HG02678 (cell line): ENCODE measurements around the gene SORCS2.

Experiments
- ATAC-seq: cut with Tn5 transposase; IDR thresholded peaks from one replicate; pipeline ENCODE4 v1.9.1; 2021; ENCODE audit warnings: mild to moderate bottlenecking, moderate library complexity; ENCODE audit not compliant: unreplicated experiment

SORCS2 gene

DNA sequence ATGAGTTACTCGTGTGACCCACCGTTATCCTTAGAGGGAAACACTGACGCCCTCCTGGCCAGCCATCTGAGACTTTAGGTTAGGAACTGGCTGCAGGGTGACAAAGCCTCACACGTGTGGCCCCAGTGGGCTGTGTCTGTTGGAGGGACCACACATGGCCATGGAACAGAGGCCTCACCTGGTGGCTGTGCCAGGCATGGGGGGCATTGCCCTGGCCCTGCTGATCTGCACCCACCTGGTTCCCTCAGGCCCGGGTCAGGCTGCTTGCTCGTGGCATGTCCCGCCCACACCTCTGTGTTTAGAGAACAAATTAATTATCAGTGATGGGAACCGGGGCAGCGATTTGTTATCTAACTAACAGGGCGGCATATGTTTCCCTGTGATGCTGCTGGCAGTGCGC lies 343.3 kb downstream of the SORCS2 start:
- ATAC-seq, result no peak

DNA sequence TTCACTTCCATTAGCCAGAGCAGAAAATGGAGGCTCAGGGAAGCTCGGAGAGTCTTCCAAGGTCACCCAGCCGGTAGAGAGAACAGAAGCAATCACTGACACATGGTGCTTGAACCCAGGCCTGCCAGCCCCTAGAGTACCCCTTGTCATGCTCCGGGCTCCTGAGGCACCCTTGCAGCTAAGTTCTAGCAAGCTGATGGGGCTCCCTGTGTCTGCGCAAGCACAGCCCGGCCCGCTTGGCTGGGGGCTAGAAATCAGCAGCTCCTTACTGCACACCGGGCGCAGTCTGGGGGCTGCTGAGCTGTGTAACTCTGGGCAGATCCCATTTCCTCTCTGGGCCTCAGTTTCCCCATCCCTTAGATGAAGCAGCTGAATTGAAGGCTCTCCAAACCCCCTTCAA lies 344.5 kb downstream of the SORCS2 start:
- ATAC-seq, result no peak

DNA sequence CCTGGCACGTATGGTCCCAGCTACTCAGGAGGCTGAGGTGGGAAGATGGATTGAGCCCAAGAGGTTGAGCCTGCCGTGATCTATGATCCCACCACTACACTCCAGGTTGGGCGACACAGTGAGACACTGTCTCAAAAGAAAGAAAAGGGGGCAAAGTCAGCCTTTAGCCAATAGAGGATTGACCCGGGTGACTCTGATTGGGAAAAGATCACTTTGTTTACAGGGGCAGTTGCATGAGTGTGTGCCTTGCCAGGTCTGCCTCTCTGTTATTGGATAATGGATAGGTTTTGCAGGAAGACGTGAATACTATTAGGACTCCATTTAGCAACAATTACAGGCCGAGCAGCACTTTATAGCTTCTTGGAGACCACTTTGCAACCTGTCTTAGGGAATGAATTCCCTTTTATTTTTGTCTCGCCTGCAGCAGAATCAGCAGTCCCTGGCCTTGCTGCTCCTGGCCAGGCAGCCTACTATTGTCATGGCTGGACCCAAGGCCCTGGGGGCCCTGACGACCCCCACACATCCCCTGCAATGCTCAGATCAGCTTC lies 345.6 kb downstream of the SORCS2 start:
- ATAC-seq, result no peak

DNA sequence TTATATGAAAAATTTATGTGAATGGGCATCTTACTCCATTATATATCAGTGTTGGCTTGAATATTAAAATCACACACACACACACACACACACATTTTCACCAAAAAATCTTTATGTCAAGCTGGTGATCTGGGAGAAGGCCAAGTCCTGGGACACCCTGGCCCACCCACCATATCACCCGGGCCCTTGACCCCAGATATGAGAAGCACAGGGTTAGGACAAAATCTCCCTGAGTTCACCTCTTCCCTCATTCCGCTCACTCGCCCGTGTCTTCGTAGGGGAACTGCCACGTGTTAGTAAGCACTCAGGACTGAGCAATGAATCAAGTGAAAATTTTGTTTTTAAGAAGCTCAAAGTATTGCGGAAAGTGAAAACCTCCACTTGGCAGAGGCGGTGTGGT lies 346.2 kb downstream of the SORCS2 start:
- ATAC-seq, result no peak

DNA sequence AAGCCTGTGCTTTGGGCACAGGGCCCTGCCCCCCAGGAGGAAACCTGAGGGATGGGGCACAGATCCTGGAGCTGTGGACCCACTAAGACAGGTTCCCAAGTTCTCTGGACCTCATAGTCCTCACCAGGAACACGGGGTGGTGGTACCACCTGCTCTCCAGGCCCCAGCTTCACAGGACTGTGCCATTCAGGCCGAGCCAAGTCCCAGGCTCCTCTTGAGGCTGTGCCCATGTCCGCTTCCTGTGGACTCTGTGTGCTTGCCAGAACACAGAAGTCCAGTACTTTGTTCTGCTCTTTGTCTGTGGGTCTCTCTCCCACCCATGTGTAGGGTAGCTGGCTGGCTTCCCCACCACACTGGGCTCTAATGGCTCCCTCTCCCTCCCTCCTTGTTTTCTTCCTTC lies 346.8 kb downstream of the SORCS2 start:
- no peak for ATAC-seq

DNA sequence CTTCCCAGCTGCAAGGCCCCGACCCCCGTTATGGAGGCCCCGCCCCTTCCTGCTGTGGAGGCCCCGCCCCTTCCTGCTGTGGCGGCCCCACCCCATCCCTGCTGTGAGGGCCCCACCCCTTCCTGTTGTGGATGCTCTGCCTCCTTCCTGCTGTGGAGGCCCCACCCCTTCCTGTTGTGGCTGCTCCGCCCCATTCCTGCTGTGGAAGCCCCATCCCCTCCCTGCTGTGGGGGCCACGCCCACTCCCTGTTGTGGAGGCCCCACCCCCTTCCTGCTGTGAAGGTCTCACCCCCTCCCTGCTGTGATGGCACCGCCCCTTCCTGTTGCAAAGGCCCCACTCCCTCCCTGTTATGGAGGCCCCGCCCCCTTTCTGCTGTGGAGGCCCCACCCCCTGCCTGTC lies 347.3 kb downstream of the SORCS2 start:
- no peak for ATAC-seq

DNA sequence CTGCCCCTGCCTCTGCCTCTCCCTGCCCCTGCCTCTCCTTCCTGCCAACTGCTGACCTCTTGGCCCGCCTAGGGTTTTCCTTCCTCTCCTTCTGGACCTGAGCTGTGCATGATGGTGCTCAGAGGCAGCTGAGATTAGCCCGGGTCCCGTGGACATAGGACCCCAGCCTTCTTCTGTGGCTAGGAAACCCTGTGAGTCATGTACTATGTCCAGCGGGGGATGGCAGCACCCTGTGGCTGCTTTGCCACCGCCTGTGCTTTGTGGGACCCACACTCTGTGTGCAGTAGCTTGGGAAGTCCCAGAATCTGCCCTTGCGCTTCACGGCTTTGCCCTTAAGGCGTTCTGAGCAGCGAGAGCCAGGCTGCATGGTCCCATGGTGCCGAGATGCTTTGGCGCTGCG lies 347.9 kb downstream of the SORCS2 start:
- ATAC-seq, result no peak

DNA sequence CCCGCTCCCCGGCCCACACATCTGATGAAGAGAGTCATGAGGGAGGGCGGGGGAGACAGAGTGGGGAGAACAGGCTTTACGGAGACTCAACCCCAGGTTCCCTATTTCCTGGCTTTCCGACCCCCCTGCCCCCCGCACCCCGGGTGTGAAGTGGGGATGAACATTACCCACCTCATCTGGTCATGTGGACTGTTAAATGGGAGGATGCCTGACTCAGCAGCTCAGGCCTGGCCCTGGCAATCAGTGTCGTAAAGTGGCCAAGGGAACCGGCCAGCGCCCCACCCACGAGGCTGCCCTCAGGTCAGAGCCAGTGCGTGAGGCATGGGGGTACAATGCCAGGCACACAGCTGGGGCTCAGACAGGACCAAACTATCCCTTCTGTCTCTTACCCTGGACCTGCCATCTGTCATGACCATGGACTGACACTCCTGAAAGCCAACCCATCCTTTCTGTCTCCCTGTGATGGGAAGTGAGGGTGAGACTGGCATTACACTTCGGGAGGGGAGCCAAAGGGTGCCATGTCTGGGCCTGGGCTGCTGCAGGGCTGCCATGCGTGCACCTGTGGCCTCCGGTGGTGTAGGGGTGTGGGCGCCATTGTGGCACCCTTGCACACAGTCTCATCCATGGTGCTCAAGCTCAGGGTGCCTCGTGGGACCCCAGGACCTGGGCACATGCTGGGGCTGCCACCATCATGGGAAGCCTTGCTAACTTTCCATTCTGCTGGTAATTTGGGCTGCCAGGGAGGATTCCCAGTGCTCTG lies 348.5 kb downstream of the SORCS2 start:
- ATAC-seq, result no peak

DNA sequence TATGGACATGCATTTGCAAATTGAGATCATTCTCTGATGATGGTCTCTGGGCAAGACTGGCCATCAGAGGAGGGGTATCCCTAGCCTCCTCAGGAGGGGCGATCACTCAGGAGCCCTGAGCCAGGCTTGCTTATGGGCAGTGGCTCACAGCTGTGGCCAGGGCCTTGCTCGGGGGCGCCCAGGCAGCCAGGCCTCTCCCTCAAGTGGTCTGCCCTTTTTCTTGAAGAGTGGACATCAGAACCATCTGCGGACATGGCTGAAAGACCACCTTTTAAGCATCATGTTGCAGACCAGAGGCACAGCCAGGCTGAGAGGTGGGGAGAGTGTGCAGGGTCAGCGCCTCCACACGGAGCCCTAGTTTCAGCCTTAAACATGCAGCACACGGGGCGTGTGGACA lies 349.1 kb downstream of the SORCS2 start:
- ATAC-seq, result no peak

DNA sequence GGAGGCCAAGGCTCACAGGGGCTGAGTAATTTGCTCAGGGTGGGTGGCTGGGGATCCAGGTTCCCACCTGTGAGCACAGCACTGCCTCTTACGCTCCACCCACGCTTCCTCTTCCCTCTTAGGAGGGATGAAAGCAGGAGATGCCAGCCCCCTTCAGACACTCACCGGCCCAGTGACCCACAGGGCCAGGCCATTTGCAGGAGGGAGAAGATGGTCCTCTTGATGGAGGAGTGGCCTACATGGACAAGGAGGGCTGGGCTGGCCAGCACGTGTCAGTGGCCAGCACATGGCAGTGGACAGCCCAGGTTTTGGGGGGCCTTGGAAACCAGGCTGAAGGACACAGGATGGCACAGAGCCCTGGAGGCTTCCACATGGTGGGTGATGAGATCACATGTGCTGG lies 350.4 kb downstream of the SORCS2 start:
- ATAC-seq, result no peak

DNA sequence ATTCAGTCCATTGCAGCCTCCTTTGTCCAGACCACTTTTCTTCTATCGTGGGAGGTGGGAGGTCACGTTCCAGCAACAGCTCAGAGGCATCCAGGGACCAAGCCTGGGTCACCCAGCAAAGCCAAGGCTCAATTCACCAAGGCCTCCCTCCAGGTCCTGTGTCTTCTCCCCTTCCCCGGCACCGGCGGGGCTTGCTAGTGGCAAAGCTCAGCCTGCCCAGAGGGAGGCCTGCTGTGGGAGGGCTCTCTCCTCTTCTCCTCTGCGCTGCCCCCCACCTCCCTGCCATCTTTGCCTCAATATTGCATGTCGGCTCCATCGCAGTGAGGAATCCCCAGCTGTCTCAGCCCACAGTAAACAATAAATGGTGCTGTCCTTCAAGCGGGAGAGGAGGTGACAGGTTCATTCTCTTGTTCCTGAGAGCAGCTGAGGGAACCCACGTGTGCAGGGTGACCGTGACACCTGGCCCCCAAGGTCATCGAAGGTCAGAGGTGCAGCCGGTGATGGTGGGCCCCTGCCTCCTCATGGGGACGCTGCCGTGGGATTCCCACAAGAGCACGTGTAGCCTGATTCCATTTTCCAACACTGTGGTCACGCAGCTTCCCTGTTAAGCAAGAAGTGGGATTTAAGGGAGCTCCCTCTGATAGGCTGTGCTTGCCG lies 353.9 kb downstream of the SORCS2 start:
- no peak for ATAC-seq

DNA sequence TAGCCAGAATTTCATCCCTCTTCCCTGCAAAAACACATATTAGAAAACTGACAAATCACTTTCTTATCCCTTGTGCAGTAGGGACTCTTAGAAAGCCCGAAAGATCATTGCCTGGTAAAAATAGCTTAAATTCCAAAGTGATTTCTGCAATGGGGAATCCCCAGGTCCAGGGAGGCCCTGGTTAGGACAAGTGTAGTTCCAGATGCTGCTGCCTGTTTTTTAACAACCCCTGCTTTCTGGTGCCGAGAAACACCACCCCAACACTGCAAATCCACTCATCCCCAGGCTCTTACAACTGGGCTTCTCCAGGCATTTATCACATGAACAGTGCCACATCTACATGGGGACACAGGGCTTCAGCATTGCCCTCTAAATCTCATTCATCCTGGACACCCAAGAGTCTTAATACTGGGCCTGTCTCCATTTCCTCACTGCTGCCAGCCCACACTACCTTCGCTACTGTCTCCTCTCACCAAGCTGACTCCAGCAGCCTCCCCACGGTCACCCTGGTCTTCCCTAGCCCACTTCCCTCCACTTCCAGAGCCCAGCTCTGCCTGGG lies 354.6 kb downstream of the SORCS2 start:
- no peak for ATAC-seq

DNA sequence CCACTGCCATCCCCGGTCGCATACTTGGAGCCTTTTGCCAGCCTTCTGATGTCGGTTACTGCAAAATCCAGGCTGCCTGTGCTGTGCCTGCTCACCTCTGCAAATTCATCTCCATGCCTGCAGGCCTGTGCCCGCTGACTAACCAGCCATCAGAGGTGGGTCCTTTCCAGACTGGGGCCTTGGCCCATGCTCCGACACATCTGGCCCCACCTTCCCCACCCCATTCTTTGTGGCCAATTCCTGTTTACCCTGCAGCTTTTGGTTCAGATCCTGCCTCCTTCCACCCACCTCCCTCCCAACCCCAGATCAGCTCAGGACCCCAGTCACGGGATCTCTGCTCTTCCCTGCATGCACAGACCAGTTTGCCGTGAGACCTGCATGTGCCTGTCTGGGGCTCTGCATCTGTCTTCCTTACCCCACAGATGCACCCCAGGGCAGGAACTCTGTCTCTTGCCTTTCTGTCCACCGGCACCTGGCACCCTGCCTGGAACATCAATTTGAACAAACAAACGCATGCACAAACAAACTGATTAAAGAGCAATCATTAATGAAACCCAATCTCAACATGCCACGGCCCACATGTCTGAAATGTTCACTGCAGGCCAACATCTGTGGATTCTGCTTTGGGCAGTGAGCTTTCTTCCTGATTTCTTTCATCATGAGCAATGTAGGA lies 355.2 kb downstream of the SORCS2 start:
- no peak for ATAC-seq

DNA sequence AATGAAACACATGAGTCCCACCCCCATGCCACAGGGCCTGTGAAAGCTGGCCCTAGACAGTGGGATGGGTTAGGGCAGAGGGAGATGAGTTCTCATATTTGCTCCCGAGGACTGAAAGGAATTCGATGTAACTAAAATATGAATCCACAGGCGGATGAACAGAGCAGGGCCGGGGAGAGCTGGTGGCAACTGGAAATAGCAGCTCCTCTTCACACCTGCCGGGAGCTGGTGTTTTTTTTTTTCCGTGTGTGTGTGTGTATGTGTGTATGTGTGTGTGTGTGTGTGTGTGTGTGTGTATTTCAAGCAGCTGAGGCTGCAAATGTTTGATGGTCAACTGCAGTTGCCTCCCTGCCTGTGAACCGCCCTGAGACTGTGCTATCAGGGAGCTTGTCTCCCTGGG lies 357.5 kb downstream of the SORCS2 start:
- no peak for ATAC-seq

DNA sequence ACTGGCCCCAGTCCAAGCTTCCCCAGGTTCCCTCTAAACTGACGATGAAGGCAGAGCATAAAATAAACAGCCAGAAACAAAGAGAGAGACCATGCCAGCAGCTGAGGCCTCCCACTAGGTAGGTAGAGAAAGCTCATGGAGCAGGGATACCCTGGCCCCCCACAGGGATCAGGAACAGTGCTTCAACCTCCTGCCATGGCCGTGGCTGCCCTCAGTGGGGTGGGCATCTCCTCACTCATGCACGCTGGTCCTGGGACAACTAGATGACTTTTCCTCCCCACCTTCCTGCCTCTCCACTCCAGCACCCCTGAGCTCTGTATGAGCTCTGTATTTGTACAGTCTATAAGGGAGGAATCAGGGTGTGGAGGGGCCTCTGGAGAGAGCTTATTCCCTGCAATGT lies 360.1 kb downstream of the SORCS2 start:
- ATAC-seq, result no peak

DNA sequence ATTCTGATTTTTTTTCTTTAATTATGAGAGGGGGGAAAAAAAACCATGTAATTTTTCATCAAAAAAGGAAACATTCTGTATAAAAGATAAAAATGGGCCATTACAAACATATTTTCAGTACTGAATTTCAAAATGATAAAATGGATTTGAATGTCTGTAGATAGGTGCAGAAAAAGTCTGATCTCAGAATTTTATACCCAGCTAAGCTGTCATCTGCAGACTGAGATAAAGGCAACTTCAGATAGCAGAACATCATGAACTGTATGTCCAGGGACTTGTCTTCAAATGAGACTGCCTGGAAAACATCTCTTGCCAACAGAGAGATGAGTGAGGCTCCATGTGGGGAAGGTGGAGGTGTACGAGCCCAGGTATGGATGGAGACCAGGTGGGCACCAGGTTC lies 360.9 kb downstream of the SORCS2 start:
- ATAC-seq, result no peak

DNA sequence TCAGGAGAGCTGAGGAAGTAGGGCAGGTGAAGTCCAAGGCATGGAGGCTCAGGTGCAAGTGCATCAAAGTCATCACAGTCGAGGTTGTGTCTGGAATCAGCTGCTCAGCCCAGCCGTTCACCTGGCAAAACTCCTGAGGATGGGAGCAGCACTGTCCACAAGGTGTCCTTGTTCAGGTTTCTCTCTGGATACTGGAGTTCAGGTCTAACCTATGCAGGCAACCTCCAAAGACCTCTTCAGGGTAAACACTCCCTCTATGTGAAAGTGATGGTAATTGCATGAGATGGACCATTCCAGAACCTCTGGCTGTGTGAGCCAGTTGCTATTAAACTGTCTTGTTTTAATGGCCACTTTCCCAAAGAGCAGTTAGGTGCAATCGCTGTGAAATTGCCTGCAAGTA lies 362.6 kb downstream of the SORCS2 start:
- no peak for ATAC-seq

DNA sequence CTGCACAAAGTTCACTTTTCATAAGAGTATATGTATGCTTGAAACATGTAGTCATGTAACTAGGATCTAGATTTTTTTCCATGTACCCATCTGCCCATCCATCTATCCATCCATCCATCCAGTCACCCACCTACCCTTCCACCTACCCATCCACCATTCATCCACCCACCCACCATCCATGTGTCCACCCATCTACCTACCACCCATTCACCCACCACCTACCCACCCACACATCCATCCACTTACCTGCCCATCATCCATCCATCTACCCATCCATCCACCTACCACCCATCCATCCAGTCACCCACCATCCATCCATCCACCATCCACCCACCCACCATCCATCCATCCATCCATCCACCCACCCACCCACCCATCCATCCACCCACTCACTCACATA lies 364.2 kb downstream of the SORCS2 start:
- no peak for ATAC-seq

DNA sequence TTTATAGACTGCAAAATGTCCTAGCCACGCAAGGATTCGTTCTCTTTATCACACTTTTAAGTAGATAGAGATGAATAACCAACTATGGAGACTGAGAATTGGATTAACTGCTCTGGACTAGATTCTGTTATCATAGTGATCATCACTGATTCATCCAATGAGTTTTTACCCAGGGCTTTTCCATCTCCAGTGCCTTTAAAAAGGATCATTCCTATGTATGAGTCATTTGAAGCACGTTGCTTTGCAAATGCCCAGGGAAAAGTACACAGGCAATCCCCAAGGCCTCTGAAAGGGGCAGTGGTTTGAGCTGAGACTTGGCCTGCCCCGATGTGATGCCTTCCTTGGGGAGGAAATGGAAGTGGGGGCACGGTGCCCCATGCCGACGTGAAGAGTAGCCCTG lies 365.1 kb downstream of the SORCS2 start:
- ATAC-seq, result no peak

DNA sequence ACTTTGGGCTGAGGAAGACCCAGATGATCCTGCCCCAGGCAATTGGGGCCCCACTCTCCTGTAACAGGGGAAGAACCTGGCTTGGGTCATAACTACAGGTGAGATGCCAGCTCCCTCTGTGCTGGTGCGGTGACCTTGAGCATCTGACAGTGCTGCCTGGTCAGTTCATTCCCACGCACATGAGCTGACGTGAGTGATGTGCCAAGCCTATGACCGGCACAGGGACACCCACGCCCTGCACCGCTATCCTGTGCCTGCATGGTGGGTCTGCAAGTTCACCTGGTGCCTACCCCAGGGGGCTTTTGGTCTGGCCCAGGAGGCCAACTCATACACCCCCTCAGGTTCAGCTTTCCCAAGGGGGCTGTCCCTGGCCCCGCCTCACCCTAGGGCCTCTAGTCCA lies 366.1 kb downstream of the SORCS2 start:
- no peak for ATAC-seq

DNA sequence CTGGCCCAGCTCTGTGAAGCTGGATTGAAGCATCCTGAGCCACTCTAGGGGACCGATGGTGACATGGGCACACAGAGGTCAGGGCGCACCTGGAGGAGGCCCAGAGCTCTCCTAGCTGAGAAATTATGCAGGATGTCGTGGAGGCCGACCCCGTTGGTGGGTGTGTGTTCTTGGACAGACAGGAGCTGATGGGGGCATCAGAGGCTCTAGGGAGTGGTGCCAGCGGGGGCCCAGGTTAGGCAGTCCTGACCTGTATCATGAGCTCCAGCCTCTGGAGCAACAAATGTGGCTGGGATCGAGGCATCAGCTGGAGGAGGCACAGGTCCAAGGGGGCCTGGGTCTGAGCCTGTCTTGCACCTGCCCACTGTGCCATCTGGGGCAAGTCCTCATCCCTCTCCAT lies 367.0 kb downstream of the SORCS2 start:
- no peak for ATAC-seq
